Upper lobe of left lung (tissue), 6 donors: ENCODE results near the gene FARP1. TPM values are rescaled to one million over a fixed set of nuclear protein-coding genes. Genes with fewer than 3 reads are reported as not detected.

Source experiments
- ATAC-seq, 2 donors: fragments of 200-7000 bp; cut with Tn5 transposase; one replicate each; pipeline ENCODE4 v1.9.1; 2022; ENCODE audit warnings: mild to moderate bottlenecking in 2 of 2, moderate library complexity in 2 of 2; ENCODE audit not compliant: low FRiP score in 2 of 2
- DNase-seq, 2 donors: peaks; one replicate each; pipeline ENCODE4 v3.0.0-alpha.2; 2019 to 2020
- H3K27ac ChIP-seq, 4 donors: fragments of 200-600 bp; sonication (generic); one replicate each; pipeline ENCODE4 v1.5.1; 2016 to 2019
- H3K27me3 ChIP-seq, 4 donors: fragments of 200-600 bp; sonication (generic); one replicate each; pipeline ENCODE4 v1.5.1; 2017 to 2019
- H3K36me3 ChIP-seq, 4 donors: fragments of 200-600 bp; sonication (generic); one replicate each; pipeline ENCODE4 v1.5.1; 2016 to 2019
- H3K4me1 ChIP-seq, 4 donors: fragments of 200-600 bp; sonication (generic); one replicate each; pipeline ENCODE4 v1.5.1; 2018 to 2019
- H3K4me3 ChIP-seq, 4 donors: fragments of 200-600 bp; sonication (generic); one replicate each; pipeline ENCODE4 v1.5.1; 2017 to 2019; ENCODE audit warnings: mild to moderate bottlenecking in 2 of 4, moderate library complexity in 1 of 4
- H3K9me3 ChIP-seq, 4 donors: fragments of 200-600 bp; sonication (generic); one replicate each; pipeline ENCODE4 v1.5.1; 2018 to 2019
- EP300 ChIP-seq, 4 donors: sonication (generic); formaldehyde crosslinking; IDR thresholded peaks; one replicate each; pipeline ENCODE4 v1.5.1; 2017; ENCODE audit warnings: antibody characterized with exemption in 4 of 4, control low read depth in 2 of 4
- POLR2A ChIP-seq, 4 donors: fragments of 450-650 bp; IDR thresholded peaks; one replicate each; pipeline ENCODE4 v1.5.1; 2016 to 2017; ENCODE audit warnings: antibody characterized with exemption in 4 of 4, mild to moderate bottlenecking in 2 of 4
- POLR2AphosphoS5 ChIP-seq, 2 donors: sonication (generic); formaldehyde crosslinking; IDR thresholded peaks; one replicate each; pipeline ENCODE4 v1.5.1; 2017; ENCODE audit warnings: antibody characterized with exemption in 2 of 2
- WGBS, 2 donors: methylation state at CpG; one replicate each; pipeline ENCODE4 v1.1.5; 2017 to 2018; 5-methylcytosine and 5-hydroxymethylcytosine counted together
- total RNA-seq, 6 donors: library from RNA; depleted of rRNA in 4 of 6; stranded (reverse); fragments of >200 nt in 4 of 6; gene quantifications; one replicate each; pipeline versions ENCODE4 v1.1.0 to v1.2.1, GENCODE V29; 2016 to 2021
- TF ChIP-seq, protein P1 (sequence below), 6 experiments: fragments of 450-650 bp in 4 of 6; fragments of 200-600 bp in 2 of 6; sonication (generic) in 2 of 6; IDR thresholded peaks; one replicate each; pipeline ENCODE4 v1.5.1; 2016 to 2019; ENCODE audit warnings: antibody characterized with exemption in 6 of 6
- donor health status: DM: no; HTN: no; CAD: no; lungs with moderate emphysema.
- donor health status: DM: no; HTN: yes; CAD: no; lungs with severe emphysema.

The FARP1 gene
- total RNA-seq, 6 donors from 2014 or later: 65.7 to 111 (median 91.8) TPM

GRCh38 chr13:98450539-98451111 lies 307.7 kb downstream of the FARP1 start:
- Histone ChIP-seq H3K36me3 (peaks cover 13 to 77% (median 37%) of the 10 kb centered on the region in 4 donors), H3K27me3 (no peaks in the 10 kb centered on the region), H3K4me3 (no peak overlapping the region), H3K27ac (peak overlapping the region; percentile 5 to 74 (median 32)), H3K4me1 (peaks cover 6 to 22% (median 13%) of the 10 kb centered on the region in 4 donors), H3K9me3 (no peaks in the 10 kb centered on the region)
- TF ChIP-seq POLR2A (IDR thresholded peaks at IDR 0.05) (no peak), EP300 (IDR thresholded peaks at IDR 0.05) (no peak), POLR2AphosphoS5 (IDR thresholded peaks at IDR 0.05) (no peak)
- TF ChIP-seq, protein P1, sequence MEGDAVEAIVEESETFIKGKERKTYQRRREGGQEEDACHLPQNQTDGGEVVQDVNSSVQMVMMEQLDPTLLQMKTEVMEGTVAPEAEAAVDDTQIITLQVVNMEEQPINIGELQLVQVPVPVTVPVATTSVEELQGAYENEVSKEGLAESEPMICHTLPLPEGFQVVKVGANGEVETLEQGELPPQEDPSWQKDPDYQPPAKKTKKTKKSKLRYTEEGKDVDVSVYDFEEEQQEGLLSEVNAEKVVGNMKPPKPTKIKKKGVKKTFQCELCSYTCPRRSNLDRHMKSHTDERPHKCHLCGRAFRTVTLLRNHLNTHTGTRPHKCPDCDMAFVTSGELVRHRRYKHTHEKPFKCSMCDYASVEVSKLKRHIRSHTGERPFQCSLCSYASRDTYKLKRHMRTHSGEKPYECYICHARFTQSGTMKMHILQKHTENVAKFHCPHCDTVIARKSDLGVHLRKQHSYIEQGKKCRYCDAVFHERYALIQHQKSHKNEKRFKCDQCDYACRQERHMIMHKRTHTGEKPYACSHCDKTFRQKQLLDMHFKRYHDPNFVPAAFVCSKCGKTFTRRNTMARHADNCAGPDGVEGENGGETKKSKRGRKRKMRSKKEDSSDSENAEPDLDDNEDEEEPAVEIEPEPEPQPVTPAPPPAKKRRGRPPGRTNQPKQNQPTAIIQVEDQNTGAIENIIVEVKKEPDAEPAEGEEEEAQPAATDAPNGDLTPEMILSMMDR (IDR thresholded peaks at IDR 0.05): no peak
- ATAC-seq (no peak), DNase-seq (no peak)
- 50 to 70% methylated on average over 12 to 14 of the region's 14 CpGs for WGBS, 2 donors

GRCh38 chr13:98451676-98452470 lies 309.0 kb downstream of the FARP1 start:
- Histone ChIP-seq H3K4me1 (peaks cover 6 to 22% (median 13%) of the 10 kb centered on the region in 4 donors), H3K36me3 (peaks cover 13 to 79% (median 40%) of the 10 kb centered on the region in 4 donors), H3K27me3 (no peaks in the 10 kb centered on the region), H3K4me3 (no peak overlapping the region), H3K27ac (peak overlapping the region in 1 of 4 donors; percentile 7), H3K9me3 (no peaks in the 10 kb centered on the region)
- no peak for ATAC-seq
- peak in 1 of 2 donors; percentile 37 for DNase-seq
- TF ChIP-seq, protein P1 (IDR thresholded peaks at IDR 0.05): no peak
- TF ChIP-seq EP300 (IDR thresholded peaks at IDR 0.05): no peak
- no peak for TF ChIP-seq POLR2A (IDR thresholded peaks at IDR 0.05)
- TF ChIP-seq POLR2AphosphoS5 (IDR thresholded peaks at IDR 0.05): no peak
- WGBS, 2 donors: 82 to 88% methylated on average over 17 to 23 of the region's 23 CpGs

DNA sequence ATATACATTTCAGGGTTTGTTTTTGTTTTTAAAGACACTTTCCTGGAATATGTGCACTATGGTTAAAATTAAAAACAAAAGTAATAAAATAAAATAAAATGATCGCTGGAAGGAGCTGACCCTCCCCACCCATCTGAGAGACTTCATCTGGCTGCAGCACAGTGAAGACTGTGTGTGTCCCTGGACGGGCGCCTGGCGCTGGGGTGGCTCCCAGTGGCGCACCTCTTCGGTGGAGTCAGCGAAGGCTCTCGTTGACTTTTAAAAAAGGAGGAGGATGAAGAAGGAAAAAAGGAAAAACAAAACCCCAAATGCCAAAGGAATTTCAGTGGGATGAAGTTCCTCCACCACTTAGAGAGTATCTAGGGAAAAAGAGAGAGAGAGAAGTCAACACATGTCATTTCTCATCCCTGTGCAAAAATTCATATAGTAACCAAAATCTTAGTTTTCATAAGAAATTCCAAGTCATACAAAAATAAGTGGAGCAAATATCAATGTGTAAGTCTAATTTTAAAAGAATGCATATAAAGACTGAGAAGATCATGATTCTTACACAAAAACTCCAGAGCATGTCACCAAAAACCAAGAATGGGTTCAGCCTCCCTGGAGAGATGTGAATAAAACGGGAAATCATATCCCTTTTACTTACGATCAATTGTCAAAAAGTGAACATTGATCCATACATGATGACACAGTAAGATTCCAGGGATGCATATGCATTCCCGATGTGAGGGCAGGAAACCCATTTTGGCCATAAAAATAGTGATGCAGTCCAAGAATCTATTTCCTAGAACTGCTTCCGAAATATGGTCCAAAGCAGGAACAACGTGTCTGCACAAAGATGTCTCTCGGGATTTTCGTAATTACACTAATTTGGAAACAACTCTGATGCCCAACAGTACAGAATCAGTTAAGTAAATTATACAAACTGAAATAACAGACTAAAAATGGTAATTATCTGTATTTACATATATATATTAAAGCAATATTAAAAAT lies 310.3 kb downstream of the FARP1 start:
- WGBS, 2 donors: 78 to 93% methylated on average over 15 of the region's 15 CpGs
- ATAC-seq (no peak), DNase-seq (peak in 1 of 2 donors; percentile 77)
- TF ChIP-seq, protein P1 (IDR thresholded peaks at IDR 0.05): no peak
- TF ChIP-seq POLR2AphosphoS5 (IDR thresholded peaks at IDR 0.05): no peak
- TF ChIP-seq EP300 (IDR thresholded peaks at IDR 0.05): no peak
- TF ChIP-seq POLR2A (IDR thresholded peaks at IDR 0.05): no peak
- Histone ChIP-seq H3K36me3 (peaks cover 8 to 79% (median 40%) of the 10 kb centered on the region in 4 donors), H3K4me1 (peaks cover 6 to 22% (median 14%) of the 10 kb centered on the region in 4 donors), H3K9me3 (no peaks in the 10 kb centered on the region), H3K27ac (no peak overlapping the region), H3K27me3 (no peaks in the 10 kb centered on the region), H3K4me3 (no peak overlapping the region)

- TF ChIP-seq EP300 (IDR thresholded peaks at IDR 0.05) (peak in 1 of 4 donors; percentile 20), POLR2A (IDR thresholded peaks at IDR 0.05) (no peak), POLR2AphosphoS5 (IDR thresholded peaks at IDR 0.05) (no peak)
- TF ChIP-seq, protein P1 (IDR thresholded peaks at IDR 0.05): no peak
- peaks cover 4 to 79% (median 44%) of the 10 kb centered on the region in 4 donors for H3K36me3 ChIP-seq
- DNase-seq: no peak
Measured at GRCh38 chr13:98454389-98454881, 311.5 kb downstream of the FARP1 start.

More at GRCh38 chr13:98454389-98454881, 311.5 kb downstream of the FARP1 start:
- peak; percentile 50 to 80 for ATAC-seq
- Histone ChIP-seq H3K27ac (peak overlapping the region; percentile 35 to 73 (median 46)), H3K4me3 (no peak overlapping the region), H3K27me3 (no peaks in the 10 kb centered on the region), H3K4me1 (peaks cover 6 to 32% (median 15%) of the 10 kb centered on the region in 4 donors), H3K9me3 (no peaks in the 10 kb centered on the region)
- 13 to 15% methylated on average over 7 of the region's 7 CpGs for WGBS, 2 donors
